GM19239 (cell line): ENCODE results near the gene TMPRSS11B.
"Not testable (repeated sequence)": the region's sequence is repeated elsewhere in the genome, so short reads cannot be mapped to it uniquely, and the experiment has no call there.

Experiments
- DNase-seq: peaks from one replicate; pipeline ENCODE4 v3.0.0; 2011; ENCODE audit warnings: low spot score; ENCODE audit not compliant: insufficient read length
- FAIRE-seq: peaks from 2 replicates; lab custom pipeline; 2011; peaks lifted over from hg19 to GRCh38; lab: Jason Lieb, UNC

TMPRSS11B gene, protein sequence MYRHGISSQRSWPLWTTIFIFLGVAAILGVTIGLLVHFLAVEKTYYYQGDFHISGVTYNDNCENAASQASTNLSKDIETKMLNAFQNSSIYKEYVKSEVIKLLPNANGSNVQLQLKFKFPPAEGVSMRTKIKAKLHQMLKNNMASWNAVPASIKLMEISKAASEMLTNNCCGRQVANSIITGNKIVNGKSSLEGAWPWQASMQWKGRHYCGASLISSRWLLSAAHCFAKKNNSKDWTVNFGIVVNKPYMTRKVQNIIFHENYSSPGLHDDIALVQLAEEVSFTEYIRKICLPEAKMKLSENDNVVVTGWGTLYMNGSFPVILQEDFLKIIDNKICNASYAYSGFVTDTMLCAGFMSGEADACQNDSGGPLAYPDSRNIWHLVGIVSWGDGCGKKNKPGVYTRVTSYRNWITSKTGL

DNA sequence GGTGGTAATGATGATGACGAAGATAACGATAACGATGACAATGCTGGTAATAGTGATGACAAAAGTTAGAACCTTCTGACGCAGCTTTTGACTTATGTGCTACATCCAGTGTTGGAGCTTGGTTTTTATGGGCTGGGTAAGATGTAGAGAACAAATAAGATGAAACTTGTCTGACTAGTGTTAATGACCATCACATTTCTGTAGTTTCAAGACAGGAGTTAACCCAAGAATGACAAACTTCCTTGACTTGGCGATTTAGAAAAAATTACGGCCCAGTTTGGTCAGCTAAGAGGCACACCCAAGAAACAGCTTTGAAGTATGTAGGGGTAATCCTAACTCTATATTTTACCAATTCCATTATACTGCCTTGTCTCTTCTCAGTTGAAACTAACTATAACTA, at the start of gene TMPRSS11B:
TMPRSS11B (minus strand) TSS at position 101 of the 400 bp plus-strand sequence. CDS start 136 bp downstream, outside the sequence.
- no peak for FAIRE-seq
- no peak for DNase-seq

DNA sequence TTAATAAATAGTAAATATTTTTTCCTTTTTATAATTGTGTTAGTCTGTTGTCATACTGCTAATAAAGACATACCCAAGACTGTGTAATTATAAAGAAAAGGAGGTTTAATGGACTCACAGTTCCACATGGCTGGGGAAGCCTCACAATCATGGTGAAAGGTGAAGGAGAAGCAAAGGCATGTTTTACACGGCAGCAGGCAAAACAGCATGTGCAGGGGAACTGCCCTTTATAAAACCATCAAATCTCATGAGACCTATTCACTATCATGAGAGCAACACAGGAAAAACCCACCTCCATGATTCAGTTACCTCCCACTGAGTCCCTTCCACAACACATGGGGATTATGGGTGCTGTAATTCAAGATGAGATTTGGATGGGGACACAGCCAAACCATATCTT, 45.8 kb upstream of the TMPRSS11B start:
- FAIRE-seq (no peak), DNase-seq (no peak)

DNA sequence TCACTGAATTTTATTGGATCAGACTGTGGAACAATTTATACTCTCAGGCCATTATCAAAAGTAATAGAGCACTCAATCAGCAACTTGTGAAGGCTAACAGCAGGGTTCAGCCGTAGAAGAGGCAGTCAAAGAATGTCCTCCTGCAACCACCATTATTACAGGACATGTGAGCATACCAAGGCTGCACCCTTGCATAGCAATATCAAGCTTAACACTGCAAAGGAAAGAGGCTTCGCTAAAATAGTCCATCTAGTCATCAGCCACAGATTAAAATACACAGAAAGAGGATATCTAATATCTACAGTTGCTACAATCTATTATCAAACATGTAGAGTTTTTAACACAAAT, 42.9 kb upstream of the TMPRSS11B start:
- DNase-seq (no peak), FAIRE-seq (no peak)

DNA sequence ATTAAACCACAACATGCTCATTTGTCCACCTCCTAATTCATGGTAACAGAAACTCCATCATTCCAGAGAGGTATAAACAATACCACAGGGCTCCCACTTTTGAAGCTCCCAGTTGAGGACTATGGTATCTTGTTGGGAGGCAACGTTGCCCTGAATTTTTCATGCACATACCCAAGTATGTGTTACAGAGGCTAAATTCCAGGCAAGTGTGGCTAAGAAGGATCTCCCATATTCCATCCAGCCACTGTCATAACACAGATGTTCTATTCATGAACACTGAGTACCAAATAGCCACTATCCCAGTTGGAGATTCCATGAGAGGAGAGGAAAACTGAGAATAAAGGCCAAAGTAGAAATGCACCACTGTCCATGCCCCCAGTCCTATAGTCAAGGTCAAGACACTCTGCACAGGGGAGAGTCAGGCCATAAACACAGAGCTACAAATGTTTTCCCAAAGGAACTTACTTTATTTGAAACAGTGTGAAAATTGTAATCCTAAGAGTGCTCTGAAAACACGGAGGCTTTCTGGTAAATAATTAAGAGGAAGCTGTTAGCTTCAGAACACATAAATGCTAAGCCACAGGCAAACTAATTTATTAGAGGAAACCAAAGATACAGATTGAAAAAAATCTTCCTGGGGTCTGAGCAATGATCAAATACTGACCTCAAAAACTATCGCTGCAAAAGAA, 42.4 kb upstream of the TMPRSS11B start:
- FAIRE-seq (no peak), DNase-seq (no peak)

DNA sequence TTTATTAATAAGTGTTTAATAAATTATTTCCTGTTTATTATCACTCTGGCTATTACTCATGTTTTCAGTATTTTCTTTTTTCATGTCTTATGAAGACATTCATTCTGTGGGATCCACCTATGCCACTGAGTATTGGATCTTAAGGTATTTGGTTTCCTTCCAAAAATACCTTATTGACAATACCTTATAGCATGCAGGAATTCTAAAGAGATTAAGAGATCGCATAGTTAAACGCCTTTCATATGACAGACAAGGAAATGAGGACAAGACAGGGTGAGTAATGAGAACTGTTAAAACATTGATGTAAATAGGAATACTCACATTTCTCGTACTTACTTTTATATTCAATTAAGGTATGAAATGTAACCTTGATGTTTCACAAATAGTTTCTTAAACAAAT, 38.2 kb upstream of the TMPRSS11B start:
- FAIRE-seq = no peak

DNA sequence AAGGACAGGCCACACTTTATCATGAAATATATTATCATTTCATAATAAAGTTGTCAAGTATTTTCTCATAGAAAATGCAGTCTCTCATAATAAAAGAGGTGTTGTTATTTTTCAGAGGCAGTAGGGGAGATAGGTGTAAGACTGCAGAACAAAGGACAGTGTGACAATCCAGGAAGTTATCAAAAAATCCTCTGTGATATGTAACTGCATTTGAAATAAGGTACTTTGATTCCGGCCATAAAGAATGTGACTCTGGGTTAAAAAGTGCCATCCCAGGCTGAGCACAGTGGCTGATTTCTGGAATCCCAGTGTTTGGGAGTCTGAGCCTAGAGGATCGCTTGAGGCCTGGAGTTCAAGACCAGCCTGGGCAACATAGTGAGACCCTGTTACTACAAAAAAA, 37.6 kb upstream of the TMPRSS11B start:
- no peak for DNase-seq
- no peak for FAIRE-seq

More for the DNA sequence above, 38.2 kb upstream of the TMPRSS11B start:
- DNase-seq = no peak

DNA sequence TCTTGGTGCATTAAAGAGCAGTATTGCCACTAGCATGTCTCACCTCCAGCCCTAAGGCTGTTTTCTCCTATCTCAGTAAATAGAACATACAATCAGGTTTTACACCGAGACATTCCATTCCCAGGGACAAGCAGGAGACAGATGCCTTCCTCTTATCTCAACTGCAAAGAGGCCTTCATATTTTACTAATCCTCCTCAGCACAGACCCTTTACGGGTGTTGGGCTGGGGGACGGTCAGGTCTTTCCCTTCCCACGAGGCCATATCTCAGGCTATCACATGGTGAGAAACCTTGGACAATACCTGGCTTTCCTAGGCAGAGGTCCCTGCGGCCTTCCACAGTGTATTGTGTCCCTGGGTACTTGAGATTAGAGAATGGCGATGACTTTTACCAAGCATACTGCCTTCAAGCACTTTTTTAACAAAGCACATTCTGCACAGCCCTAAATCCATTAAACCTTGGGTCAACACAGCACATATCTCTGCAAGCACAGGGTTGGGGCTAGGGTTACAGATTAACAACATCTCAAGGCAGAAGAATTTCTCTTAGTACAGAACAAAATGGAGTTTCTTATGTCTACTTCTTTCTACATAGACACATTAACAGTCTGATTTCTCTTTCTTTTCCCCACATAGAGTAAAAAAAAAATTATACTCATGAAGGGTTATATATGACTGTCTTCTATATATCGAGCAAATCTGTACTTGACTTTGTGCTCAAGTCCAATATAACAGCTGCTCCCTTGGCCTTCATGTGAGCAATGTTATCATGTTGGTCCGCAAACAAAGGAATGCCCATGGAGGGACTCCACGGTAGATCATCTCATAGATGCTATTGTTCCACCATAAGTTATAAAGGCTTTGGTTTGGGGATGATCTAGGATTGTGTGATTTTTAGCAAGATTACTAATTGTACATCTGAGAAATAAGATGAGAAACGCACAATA, 36.6 kb upstream of the TMPRSS11B start:
- not testable (repeated sequence) for FAIRE-seq, DNase-seq

DNA sequence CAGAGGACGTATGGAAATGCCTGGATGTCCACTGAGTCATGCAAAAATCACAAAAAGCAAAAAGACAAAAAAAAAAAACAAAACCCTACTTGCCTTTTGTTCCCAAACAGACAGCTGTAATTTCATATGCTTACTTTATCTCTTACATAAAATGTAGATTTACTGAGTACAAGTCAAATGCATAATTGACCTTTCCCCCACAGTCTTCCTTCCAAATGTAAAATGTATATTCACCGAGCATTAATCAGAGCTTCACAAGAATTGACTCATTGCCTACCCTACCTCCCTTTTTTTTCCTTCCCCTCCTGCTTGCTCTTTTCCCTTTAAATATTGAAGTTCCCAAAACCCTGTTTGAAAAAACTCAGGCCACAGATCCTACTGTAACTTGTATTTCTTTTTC, 32.5 kb upstream of the TMPRSS11B start:
- DNase-seq (no peak), FAIRE-seq (no peak)

DNA sequence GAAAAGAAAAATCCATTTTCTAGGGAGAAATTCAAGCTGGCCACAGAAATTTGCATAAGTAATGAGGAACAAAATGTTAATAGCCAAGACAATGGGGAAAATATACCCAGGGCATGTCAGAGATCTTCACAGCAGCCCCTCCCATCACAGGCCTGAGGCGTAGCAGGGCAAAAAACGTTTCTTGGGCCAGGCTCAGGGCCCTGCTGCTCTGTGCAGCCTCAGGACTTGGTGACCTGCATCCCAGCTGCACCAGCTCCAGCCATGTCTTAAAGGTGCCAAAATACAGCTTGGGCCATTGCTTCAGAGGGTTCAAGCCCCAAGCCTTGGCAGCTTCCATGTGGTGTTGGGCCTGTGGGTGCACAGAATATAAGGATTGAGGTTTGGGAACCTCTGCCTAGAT, 32.1 kb upstream of the TMPRSS11B start:
- DNase-seq (no peak), FAIRE-seq (no peak)

DNA sequence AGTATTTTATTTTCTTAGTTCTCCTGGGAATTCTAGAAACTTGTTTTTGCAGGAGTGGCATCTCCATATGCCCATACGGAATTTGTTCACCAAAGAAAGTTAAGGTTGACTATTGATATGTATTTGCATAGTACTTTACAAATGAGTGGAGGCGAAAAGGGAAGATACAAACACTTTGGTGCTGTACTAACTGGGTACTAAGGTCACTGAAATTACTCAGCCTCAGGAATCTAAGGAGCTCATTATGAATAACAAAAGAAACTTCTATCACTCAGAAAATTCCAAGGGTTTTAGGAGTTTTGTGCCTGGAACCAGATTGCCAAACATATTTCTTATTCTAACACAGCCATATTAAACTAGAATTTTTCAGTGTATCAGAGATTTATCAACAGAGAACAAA, 27.4 kb upstream of the TMPRSS11B start:
- DNase-seq = no peak
- FAIRE-seq = no peak

DNA sequence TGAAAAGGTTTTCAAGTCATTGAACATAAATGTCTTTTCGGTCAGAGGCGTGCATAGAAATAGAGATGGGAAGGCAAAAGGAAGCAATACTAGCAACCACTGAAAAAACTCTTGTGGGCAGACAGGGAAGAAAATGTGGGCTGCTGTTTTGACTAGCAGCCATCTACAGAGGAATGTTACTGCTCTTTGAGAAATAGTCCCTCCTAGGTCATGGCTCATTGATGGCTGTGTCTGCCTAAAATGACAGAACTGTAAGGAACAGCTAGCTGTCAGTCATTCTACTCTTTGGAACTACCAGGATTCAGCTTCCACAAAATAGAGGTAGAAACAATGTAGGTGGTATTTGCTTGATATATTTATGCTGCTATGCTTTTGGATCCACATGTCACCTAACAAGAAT, 26.9 kb upstream of the TMPRSS11B start:
- FAIRE-seq = peak; percentile 31
- no peak for DNase-seq

DNA sequence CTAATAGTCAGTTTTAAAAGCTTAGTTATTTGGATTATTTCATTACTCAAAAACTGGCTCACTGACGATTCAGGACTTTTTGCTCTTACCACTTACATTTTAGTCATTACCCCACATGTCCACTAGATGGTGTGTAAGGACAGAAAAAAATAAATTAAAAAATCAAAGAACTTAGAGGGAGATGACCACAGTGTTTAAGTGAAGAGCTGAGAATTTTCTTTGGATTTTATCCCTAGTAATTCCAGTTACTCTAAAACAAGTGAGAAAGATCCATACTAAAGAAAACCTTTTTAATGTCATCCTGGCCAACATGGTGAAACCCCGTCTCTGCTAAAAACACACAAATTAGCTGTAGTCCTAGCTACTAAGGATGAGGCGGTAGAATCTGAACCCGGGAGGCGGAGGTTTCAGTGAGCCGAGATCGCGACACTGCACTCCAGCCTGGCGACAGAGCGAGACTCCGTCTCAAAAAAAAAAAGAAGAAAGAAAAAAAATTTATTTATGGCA, 26.4 kb upstream of the TMPRSS11B start:
- DNase-seq (peak; percentile 9), FAIRE-seq (peak; percentile 79)

DNA sequence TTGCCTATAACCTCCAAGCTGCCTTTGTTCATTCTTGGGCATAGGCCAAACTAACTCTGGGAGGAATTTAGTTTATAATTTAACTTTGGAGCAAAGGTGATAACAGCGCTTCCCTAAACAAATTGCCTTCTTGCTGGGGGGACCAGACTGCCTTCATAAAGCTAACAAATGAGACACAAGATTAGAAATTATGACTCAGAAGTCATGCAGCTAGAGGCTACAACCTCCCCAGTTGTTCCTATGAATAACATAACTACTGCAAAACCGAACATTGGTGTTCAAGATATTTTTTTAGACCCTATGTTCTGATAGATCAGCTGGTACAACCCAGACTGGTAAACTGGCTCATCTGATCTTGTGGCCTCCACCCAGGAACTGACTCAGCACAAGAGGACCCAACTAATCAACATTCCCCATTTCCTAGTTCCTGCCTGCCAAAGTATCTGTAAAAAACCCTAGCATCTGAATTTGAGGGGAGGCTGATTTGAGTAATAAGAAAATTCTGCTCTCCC, 22.0 kb upstream of the TMPRSS11B start:
- FAIRE-seq (no peak), DNase-seq (no peak)

DNA sequence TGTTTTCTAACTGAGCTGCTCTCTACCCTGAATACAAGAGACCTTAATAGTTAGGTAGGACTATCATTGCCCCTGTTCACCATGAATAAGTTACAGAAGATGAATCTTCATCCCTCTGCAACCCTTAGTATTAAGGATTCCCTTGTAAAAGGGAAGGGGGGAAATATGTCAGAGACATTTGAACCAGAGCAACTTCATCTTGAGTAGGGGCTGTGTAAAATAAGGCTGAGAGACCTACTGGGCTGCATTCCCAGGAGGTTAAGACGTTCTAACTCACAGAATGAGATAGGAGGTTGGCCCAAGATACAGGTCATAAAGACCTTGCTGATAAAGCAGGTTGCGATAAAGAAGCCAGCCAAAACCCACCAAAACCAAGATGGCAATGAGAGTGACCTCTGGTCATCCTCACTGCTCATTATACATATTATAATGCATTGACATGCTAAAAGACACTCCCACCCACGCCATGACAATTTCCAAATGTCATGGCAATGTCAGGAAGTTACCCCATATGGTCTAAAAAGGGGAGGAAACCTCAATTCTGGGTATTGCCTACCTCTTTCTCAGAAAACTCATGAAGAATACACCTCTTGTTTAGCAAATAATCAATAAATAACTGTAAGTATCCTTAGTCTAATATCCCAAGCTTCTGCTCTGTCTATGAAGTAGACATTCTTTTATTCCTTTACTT, 19.5 kb upstream of the TMPRSS11B start:
- DNase-seq (no peak), FAIRE-seq (no peak)

DNA sequence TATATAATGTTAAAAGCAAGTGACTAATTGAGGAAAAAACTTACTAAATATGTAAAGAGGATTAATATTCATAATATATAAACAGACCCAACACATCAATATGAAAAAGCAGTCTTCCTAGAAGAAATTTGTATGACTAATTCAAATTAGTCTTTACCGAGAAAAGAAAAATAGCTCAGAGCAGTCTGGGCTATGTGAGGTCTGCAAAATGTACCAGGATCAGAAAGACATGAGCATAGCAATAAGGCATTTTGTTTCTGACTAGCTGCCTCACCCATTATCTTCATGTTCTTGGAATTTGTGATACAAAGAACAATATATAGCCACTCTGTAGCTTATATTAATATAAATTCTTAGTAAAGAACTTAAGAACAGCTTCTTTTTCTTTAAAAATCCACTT, 13.7 kb upstream of the TMPRSS11B start:
- DNase-seq = no peak
- FAIRE-seq = no peak

DNA sequence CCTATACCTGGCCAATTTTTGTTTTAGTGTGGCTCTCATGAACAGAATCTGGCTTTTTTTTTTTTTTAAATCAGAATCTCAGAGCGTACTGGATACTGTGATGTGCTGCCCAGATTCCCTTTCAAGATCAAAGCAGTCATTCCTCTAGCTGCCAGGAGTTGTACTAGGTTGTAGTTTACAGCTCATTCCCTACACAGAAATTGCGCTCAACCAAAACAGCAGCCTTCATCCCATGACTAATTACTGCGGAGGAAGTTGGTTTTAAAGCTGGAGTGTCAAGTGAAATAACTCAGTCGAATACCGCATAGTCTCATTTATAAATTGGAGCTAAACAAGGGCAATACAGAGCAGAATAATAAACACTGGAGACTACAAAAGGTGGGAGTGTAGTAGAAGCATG, 12.2 kb upstream of the TMPRSS11B start:
- FAIRE-seq (no peak), DNase-seq (no peak)

DNA sequence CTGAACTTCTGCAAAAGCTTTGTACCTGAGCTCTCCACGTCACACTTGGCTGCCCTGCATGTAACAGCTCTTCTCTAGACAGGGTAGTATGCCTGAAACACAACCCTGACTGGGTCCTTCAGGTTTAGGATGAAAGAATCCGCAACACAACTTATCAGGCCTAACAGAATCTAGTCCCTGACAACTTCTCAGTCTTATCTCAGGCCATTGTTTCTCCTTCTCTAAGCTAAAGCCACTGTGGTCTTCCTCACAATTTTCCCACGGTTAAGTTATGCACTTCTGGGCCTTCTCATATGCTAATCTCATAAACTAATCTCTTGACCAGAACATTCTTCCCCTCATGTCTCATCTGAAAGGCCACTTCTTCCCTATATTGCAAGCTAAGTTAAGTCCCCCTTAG, 10.8 kb upstream of the TMPRSS11B start:
- no peak for DNase-seq
- no peak for FAIRE-seq

DNA sequence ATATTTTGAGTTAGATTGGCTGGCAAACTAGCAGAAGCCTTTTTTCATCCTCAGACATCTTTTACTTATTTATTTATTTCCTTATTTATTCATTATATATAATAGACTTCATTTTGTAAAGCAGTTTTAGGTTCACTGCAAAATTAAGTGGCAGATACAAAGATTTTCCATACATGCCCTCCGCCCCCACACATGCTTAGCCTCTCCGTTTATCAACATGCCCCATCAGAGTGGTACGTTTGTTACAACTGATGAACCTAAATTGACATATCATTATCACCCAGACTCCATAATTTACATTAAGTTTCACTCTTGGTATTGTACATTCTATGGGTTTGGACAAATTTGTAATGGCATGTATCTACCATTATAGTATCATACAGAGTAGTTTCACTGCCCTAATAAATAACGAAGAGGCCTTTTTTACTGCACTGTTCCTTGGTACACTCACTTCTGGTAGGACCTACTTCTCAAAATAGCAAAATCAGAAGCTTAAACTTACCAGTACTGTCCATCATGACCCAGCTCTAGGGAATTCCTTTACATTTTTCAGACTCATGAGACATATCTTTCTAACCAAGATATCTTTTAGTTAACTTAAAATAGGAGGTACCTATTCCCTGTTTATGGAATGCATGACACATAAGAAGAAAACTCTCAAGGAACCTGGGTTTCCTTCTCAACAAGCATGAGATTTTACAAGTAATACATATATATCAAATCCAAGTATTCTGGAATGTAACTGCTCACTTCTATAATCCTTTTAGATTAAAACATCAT, 4.8 kb upstream of the TMPRSS11B start:
- DNase-seq (no peak), FAIRE-seq (no peak)

DNA sequence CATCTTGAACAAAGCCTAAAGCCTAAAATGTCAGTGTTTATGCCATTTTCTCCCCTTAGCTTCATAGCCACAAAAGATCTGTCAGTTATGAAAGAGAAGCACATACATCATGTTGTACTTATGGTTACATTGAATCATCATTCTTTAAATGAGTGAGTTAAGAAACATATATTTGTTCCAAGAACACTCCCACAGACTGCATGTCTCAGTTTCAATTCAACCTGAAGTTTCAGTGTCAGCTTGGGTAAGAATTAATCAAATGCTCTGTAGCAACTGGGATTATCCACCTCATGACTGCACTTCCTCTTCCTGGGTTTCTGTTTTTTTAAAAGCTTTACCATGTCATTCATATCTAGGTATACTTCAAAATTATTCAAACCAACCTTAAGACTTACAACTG, 3.9 kb upstream of the TMPRSS11B start:
- DNase-seq (no peak), FAIRE-seq (peak; percentile 91)
